HEK293 (cell line): ENCODE results near the gene NCKAP5.
A peak's percentile ranks its signal among the peaks of the same experiment; 100 is the strongest.

Experiments
- ELK4 ChIP-seq: IDR thresholded peaks from 2 replicates; pipeline ENCODE4 v1.6.1; 2011; ENCODE audit warnings: mild to moderate bottlenecking, low read depth, low read length, borderline replicate concordance
- GLIS2 ChIP-seq: fragments of 450-650 bp; formaldehyde crosslinking; IDR thresholded peaks from 2 replicates; pipeline ENCODE4 v1.5.1; 2016; ENCODE audit warnings: missing biosample characterization, missing genetic modification characterization
- HOXC10 ChIP-seq: sonication (generic); formaldehyde crosslinking; IDR thresholded peaks from 2 replicates; pipeline ENCODE4 v1.8.1; 2023; ENCODE audit warnings: mild to moderate bottlenecking, missing genetic modification reagents
- KLF1 ChIP-seq: fragments of 450-650 bp; formaldehyde crosslinking; IDR thresholded peaks from 2 replicates; pipeline ENCODE4 v1.5.1; 2016; ENCODE audit warnings: missing biosample characterization, missing genetic modification characterization
- KLF9 ChIP-seq: fragments of 450-650 bp; formaldehyde crosslinking; IDR thresholded peaks from 2 replicates; pipeline ENCODE4 v1.5.1; 2016; ENCODE audit warnings: missing biosample characterization, missing genetic modification characterization, low read depth
- MEIS1 ChIP-seq: sonication (generic); formaldehyde crosslinking; IDR thresholded peaks from 2 replicates; pipeline ENCODE4 v1.8.1; 2022; ENCODE audit warnings: missing genetic modification reagents, mild to moderate bottlenecking, borderline replicate concordance
- PRDM1 ChIP-seq: fragments of 450-650 bp; formaldehyde crosslinking; IDR thresholded peaks from 2 replicates; pipeline ENCODE4; 2016; ENCODE audit warnings: missing biosample characterization, missing genetic modification characterization
- REPIN1 ChIP-seq: fragments of 450-650 bp; formaldehyde crosslinking; IDR thresholded peaks from 2 replicates; pipeline ENCODE4 v1.5.1; 2017; ENCODE audit warnings: missing biosample characterization, missing genetic modification characterization, low read depth
- ZBTB1 ChIP-seq: fragments of 450-650 bp; formaldehyde crosslinking; IDR thresholded peaks from 2 replicates; pipeline ENCODE4 v1.5.1; 2016; ENCODE audit warnings: missing biosample characterization, missing genetic modification characterization
- ZBTB21 ChIP-seq: fragments of 450-650 bp; formaldehyde crosslinking; IDR thresholded peaks from 2 replicates; pipeline ENCODE4 v1.5.1; 2017; ENCODE audit warnings: missing biosample characterization, missing genetic modification characterization
- ZBTB48 ChIP-seq: fragments of 450-650 bp; formaldehyde crosslinking; IDR thresholded peaks from 2 replicates; pipeline ENCODE4 v1.5.1; 2016; ENCODE audit warnings: missing biosample characterization, missing genetic modification characterization
- ZFP37 ChIP-seq: fragments of 450-650 bp; formaldehyde crosslinking; IDR thresholded peaks from 2 replicates; pipeline ENCODE4 v1.5.1; 2016; ENCODE audit warnings: missing biosample characterization, missing genetic modification characterization
- ZNF10 ChIP-seq: fragments of 450-650 bp; formaldehyde crosslinking; IDR thresholded peaks from 2 replicates; pipeline ENCODE4 v1.5.1; 2017; ENCODE audit warnings: missing biosample characterization, missing genetic modification characterization
- ZNF121 ChIP-seq: fragments of 450-650 bp; formaldehyde crosslinking; IDR thresholded peaks from 2 replicates; pipeline ENCODE4 v1.5.1; 2016; ENCODE audit warnings: missing biosample characterization, missing genetic modification characterization
- ZNF148 ChIP-seq: fragments of 450-650 bp; formaldehyde crosslinking; IDR thresholded peaks from 2 replicates; pipeline ENCODE4 v1.5.0; 2017; ENCODE audit warnings: missing biosample characterization, missing genetic modification characterization, borderline replicate concordance
- ZNF174 ChIP-seq: fragments of 450-650 bp; formaldehyde crosslinking; IDR thresholded peaks from 2 replicates; pipeline ENCODE4 v1.5.0; 2017; ENCODE audit warnings: missing biosample characterization, mild to moderate bottlenecking, missing genetic modification characterization
- ZNF175 ChIP-seq: fragments of 450-650 bp; formaldehyde crosslinking; IDR thresholded peaks from 2 replicates; pipeline ENCODE4 v1.5.1; 2016; ENCODE audit warnings: missing biosample characterization, missing genetic modification characterization
- ZNF184 ChIP-seq: fragments of 450-650 bp; IDR thresholded peaks from 2 replicates; pipeline ENCODE4 v1.5.1; 2018; ENCODE audit warnings: missing biosample characterization, mild to moderate bottlenecking, missing genetic modification characterization
- ZNF239 ChIP-seq: fragments of 450-650 bp; formaldehyde crosslinking; IDR thresholded peaks from 2 replicates; pipeline ENCODE4 v1.5.1; 2016; ENCODE audit warnings: missing biosample characterization, missing genetic modification characterization
- ZNF248 ChIP-seq: fragments of 450-650 bp; formaldehyde crosslinking; IDR thresholded peaks from 2 replicates; pipeline ENCODE4 v1.5.1; 2017; ENCODE audit warnings: missing biosample characterization, missing genetic modification characterization
- ZNF362 ChIP-seq: fragments of 450-650 bp; formaldehyde crosslinking; IDR thresholded peaks from 2 replicates; pipeline ENCODE4 v1.5.1; 2016; ENCODE audit warnings: missing biosample characterization, missing genetic modification characterization
- ZNF449 ChIP-seq: fragments of 450-650 bp; formaldehyde crosslinking; IDR thresholded peaks from 2 replicates; pipeline ENCODE4 v1.5.1; 2017; ENCODE audit warnings: missing biosample characterization, mild to moderate bottlenecking, missing genetic modification characterization, moderate library complexity
- ZNF501 ChIP-seq: fragments of 450-650 bp; formaldehyde crosslinking; IDR thresholded peaks from 2 replicates; pipeline ENCODE4 v1.5.1; 2016; ENCODE audit warnings: missing biosample characterization, missing genetic modification characterization
- ZNF529 ChIP-seq: fragments of 450-650 bp; formaldehyde crosslinking; IDR thresholded peaks from 2 replicates; pipeline ENCODE4 v1.5.1; 2017; ENCODE audit warnings: missing genetic modification characterization, missing biosample characterization; ENCODE audit not compliant: insufficient replicate concordance
- ZNF623 ChIP-seq: fragments of 450-650 bp; formaldehyde crosslinking; IDR thresholded peaks from 2 replicates; pipeline ENCODE4 v1.5.1; 2016; ENCODE audit warnings: missing biosample characterization, missing genetic modification characterization
- ZNF624 ChIP-seq: fragments of 450-650 bp; formaldehyde crosslinking; IDR thresholded peaks from 2 replicates; pipeline ENCODE4 v1.5.1; 2017; ENCODE audit warnings: missing biosample characterization, missing genetic modification characterization
- ZNF660 ChIP-seq: fragments of 450-650 bp; IDR thresholded peaks from 2 replicates; pipeline ENCODE4 v1.5.1; 2018; ENCODE audit warnings: missing biosample characterization, mild to moderate bottlenecking, missing genetic modification characterization
- ZNF692 ChIP-seq: fragments of 450-650 bp; formaldehyde crosslinking; IDR thresholded peaks from 2 replicates; pipeline ENCODE4 v1.5.1; 2016; ENCODE audit warnings: missing biosample characterization, missing genetic modification characterization
- ZNF776 ChIP-seq: fragments of 450-650 bp; formaldehyde crosslinking; IDR thresholded peaks from 2 replicates; pipeline ENCODE4 v1.5.0; 2017; ENCODE audit warnings: missing biosample characterization, missing genetic modification characterization, borderline replicate concordance
- ZNF785 ChIP-seq: fragments of 450-650 bp; formaldehyde crosslinking; IDR thresholded peaks from 2 replicates; pipeline ENCODE4 v1.5.1; 2016; ENCODE audit warnings: missing biosample characterization, missing genetic modification characterization
- ZNF792 ChIP-seq: fragments of 450-650 bp; formaldehyde crosslinking; IDR thresholded peaks from 2 replicates; pipeline ENCODE4 v1.5.1; 2016; ENCODE audit warnings: missing biosample characterization, missing genetic modification characterization
- ZNF843 ChIP-seq: fragments of 450-650 bp; formaldehyde crosslinking; IDR thresholded peaks from 2 replicates; pipeline ENCODE4 v1.5.1; 2016; ENCODE audit warnings: missing biosample characterization, missing genetic modification characterization
- ZSCAN16 ChIP-seq: fragments of 450-650 bp; formaldehyde crosslinking; IDR thresholded peaks from 2 replicates; pipeline ENCODE4 v1.5.1; 2016; ENCODE audit warnings: missing biosample characterization, missing genetic modification characterization
- ZSCAN23 ChIP-seq: fragments of 450-650 bp; formaldehyde crosslinking; IDR thresholded peaks from 2 replicates; pipeline ENCODE4 v1.5.1; 2016; ENCODE audit warnings: missing biosample characterization, missing genetic modification characterization
- ZXDB ChIP-seq: fragments of 450-650 bp; formaldehyde crosslinking; IDR thresholded peaks from 2 replicates; pipeline ENCODE4 v1.5.1; 2016; ENCODE audit warnings: missing biosample characterization, missing genetic modification characterization

NCKAP5 gene

GRCh38 chr2:132670496-132671150 lies 897.6 kb downstream of the NCKAP5 start (continued):
- TF ChIP-seq ZNF843 (tag by site-specific recombination) (no peak; the same call in 1 of the 2 replicates), ZNF362 (tag by site-specific recombination) (no peak), GLIS2 (tag by site-specific recombination) (peak; percentile 67; the same call in 1 of the 2 replicates), ZNF776 (no peak), ZBTB1 (no peak), KLF9 (peak; percentile 11; the same call in 1 of the 2 replicates), ZNF501 (tag by site-specific recombination) (no peak), ZNF148 (no peak), ZNF248 (tag by site-specific recombination) (no peak), ZBTB21 (tag by site-specific recombination) (no peak), ZNF792 (tag by site-specific recombination) (0 out of 2 replicates have a peak, but pooled peaks have one; percentile 38), ELK4 (no peak), ZSCAN23 (tag by site-specific recombination) (no peak), ZSCAN16 (no peak), MEIS1 (CRISPR knock-in tag) (no peak; the same call in 1 of the 2 replicates), ZBTB48 (tag by site-specific recombination) (no peak), HOXC10 (CRISPR knock-in tag) (no peak), ZNF10 (tag by site-specific recombination) (no peak), ZNF692 (tag by site-specific recombination) (peak; percentile 57; the same call in 1 of the 2 replicates), ZFP37 (tag by site-specific recombination) (no peak), ZNF175 (tag by site-specific recombination) (no peak), ZNF785 (no peak), PRDM1 (tag by site-specific recombination) (no peak), ZNF660 (tag by site-specific recombination) (no peak), ZNF529 (tag by site-specific recombination) (no peak), ZNF184 (tag by site-specific recombination) (no peak), KLF1 (tag by site-specific recombination) (no peak; the same call in 1 of the 2 replicates), ZNF174 (tag by site-specific recombination) (no peak), ZNF239 (tag by site-specific recombination) (no peak), ZNF449 (tag by site-specific recombination) (no peak; the same call in 1 of the 2 replicates), ZNF121 (no peak), ZXDB (tag by site-specific recombination) (peak; percentile 13; the same call in 1 of the 2 replicates), ZNF623 (tag by site-specific recombination) (no peak), REPIN1 (tag by site-specific recombination) (no peak), ZNF624 (tag by site-specific recombination) (no peak)
